Measurements from ENCODE around the gene TMCC2. TPM values are rescaled to one million over a fixed set of nuclear protein-coding genes. Genes with fewer than 3 reads are reported as not detected.

TMCC2 gene
- total and polyA plus RNA-seq, 2 of the 8 experiments (the other 6 are each of a cell fraction or from before 2014, with no cell fraction given): 6.7 to 6.8 TPM

DNA sequence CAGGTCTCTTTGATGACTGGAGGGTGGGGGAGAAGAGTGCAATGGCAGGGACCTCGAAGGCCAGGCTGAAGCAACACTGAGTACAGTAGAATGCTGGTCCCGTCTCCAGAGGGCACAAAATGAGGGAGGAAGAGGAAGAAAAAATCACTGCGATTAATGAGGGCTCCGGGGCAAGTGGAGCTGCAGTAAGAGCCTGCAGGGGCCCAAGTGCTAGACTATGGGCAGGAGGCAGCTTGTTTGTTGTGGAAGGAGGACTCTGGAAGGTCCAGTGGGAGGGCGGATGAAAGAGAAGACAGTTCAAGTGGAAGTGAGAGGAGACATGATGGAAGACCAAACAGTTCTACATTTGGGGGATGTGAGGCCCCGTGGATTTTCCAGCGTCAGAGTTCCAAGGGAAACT is 17.4 kb downstream of the TMCC2 start (continued):
- TF ChIP-seq, protein P1, sequence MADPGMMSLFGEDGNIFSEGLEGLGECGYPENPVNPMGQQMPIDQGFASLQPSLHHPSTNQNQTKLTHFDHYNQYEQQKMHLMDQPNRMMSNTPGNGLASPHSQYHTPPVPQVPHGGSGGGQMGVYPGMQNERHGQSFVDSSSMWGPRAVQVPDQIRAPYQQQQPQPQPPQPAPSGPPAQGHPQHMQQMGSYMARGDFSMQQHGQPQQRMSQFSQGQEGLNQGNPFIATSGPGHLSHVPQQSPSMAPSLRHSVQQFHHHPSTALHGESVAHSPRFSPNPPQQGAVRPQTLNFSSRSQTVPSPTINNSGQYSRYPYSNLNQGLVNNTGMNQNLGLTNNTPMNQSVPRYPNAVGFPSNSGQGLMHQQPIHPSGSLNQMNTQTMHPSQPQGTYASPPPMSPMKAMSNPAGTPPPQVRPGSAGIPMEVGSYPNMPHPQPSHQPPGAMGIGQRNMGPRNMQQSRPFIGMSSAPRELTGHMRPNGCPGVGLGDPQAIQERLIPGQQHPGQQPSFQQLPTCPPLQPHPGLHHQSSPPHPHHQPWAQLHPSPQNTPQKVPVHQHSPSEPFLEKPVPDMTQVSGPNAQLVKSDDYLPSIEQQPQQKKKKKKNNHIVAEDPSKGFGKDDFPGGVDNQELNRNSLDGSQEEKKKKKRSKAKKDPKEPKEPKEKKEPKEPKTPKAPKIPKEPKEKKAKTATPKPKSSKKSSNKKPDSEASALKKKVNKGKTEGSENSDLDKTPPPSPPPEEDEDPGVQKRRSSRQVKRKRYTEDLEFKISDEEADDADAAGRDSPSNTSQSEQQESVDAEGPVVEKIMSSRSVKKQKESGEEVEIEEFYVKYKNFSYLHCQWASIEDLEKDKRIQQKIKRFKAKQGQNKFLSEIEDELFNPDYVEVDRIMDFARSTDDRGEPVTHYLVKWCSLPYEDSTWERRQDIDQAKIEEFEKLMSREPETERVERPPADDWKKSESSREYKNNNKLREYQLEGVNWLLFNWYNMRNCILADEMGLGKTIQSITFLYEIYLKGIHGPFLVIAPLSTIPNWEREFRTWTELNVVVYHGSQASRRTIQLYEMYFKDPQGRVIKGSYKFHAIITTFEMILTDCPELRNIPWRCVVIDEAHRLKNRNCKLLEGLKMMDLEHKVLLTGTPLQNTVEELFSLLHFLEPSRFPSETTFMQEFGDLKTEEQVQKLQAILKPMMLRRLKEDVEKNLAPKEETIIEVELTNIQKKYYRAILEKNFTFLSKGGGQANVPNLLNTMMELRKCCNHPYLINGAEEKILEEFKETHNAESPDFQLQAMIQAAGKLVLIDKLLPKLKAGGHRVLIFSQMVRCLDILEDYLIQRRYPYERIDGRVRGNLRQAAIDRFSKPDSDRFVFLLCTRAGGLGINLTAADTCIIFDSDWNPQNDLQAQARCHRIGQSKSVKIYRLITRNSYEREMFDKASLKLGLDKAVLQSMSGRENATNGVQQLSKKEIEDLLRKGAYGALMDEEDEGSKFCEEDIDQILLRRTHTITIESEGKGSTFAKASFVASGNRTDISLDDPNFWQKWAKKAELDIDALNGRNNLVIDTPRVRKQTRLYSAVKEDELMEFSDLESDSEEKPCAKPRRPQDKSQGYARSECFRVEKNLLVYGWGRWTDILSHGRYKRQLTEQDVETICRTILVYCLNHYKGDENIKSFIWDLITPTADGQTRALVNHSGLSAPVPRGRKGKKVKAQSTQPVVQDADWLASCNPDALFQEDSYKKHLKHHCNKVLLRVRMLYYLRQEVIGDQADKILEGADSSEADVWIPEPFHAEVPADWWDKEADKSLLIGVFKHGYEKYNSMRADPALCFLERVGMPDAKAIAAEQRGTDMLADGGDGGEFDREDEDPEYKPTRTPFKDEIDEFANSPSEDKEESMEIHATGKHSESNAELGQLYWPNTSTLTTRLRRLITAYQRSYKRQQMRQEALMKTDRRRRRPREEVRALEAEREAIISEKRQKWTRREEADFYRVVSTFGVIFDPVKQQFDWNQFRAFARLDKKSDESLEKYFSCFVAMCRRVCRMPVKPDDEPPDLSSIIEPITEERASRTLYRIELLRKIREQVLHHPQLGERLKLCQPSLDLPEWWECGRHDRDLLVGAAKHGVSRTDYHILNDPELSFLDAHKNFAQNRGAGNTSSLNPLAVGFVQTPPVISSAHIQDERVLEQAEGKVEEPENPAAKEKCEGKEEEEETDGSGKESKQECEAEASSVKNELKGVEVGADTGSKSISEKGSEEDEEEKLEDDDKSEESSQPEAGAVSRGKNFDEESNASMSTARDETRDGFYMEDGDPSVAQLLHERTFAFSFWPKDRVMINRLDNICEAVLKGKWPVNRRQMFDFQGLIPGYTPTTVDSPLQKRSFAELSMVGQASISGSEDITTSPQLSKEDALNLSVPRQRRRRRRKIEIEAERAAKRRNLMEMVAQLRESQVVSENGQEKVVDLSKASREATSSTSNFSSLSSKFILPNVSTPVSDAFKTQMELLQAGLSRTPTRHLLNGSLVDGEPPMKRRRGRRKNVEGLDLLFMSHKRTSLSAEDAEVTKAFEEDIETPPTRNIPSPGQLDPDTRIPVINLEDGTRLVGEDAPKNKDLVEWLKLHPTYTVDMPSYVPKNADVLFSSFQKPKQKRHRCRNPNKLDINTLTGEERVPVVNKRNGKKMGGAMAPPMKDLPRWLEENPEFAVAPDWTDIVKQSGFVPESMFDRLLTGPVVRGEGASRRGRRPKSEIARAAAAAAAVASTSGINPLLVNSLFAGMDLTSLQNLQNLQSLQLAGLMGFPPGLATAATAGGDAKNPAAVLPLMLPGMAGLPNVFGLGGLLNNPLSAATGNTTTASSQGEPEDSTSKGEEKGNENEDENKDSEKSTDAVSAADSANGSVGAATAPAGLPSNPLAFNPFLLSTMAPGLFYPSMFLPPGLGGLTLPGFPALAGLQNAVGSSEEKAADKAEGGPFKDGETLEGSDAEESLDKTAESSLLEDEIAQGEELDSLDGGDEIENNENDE (IDR thresholded peaks at IDR 0.05; ENCODE audit: insufficient replicate concordance, low read length): no peak
- TF ChIP-seq HDAC6 (IDR thresholded peaks at IDR 0.05; ENCODE audit: low read depth, low read length) (no peak), CHD1 (IDR thresholded peaks at IDR 0.05; ENCODE audit: low read depth, low read length) (no peak), BACH1 (IDR thresholded peaks at IDR 0.05; ENCODE audit: low read length) (no peak), FOSL1 (IDR thresholded peaks at IDR 0.05; ENCODE audit: insufficient read depth, low read depth, low read length) (no peak), POLR2AphosphoS5 (IDR thresholded peaks at IDR 0.05; ENCODE audit: low read depth, low read length) (no peak), RBBP5 (IDR thresholded peaks at IDR 0.05; ENCODE audit: borderline replicate concordance, low read depth, low read length) (no peak), TBP (IDR thresholded peaks at IDR 0.05; ENCODE audit: low read depth, low read length) (no peak), ASH2L (IDR thresholded peaks at IDR 0.05; ENCODE audit: low read length) (no peak)

Data from H1 (cell line).